Stimulated activated CD8-positive, alpha-beta memory T cell treated with anti-CD3 and anti-CD28 coated beads, Interleukin-12 subunit alpha, Interleukin-12 subunit beta, amount 100 ng/mL, for 1 hour (primary cell): Measurements from ENCODE around the gene CACNB2.

Source experiments
- DNase-seq: peaks from one replicate; pipeline ENCODE4 v3.0.0-alpha.2; 2020; ENCODE audit warnings: low read depth

CACNB2 gene

DNA sequence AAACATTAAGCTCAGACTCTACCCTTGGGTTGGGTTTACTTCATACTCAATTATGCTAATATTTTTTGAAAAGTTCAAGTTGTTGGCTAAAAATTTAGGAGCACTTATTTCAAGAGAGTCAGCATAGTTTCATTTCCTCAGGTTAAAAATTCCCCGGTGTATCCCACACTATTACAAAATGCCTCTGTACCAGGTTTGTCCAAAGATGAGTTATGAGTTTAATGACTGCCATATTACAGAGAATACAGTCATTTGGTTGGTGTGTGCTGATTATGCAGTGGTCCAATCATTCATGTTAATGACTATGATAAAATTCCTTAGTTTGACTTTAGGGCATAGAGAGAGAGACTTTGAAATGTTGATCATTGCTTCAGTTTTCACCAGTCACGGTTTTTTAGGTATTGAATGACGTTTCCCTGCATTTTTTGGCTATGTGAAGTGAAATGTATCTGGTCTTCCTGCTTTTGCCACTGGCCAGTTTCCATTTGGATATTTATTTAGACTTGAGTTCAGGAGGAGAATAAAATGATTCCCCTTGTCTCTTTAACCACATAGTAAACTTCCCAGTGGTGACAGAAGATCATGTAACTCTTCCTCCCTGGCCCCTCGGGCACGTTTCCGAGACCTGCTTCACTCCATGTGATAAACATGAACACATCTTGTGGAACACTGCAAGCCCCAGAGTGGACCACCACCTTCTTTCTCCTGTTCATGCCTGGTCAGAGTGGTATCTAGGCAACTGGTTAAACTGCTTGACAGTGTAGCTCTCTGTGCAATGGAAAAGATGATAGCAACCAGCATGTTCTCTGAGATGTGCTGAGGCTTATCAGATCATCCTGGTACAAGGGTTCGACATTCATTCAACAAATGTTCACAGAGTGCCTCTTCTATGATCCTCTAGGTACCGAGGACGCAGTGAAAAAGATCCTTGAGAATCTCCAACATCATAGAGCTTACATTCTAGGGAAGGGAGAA, 153.6 kb downstream of the CACNB2 start:
- no peak for DNase-seq

GRCh38 chr10:18294633-18295032, 154.4 kb downstream of the CACNB2 start:
- no peak for DNase-seq

GRCh38 chr10:18297659-18298058, 157.4 kb downstream of the CACNB2 start:
- DNase-seq, result no peak

- DNase-seq, result no peak
Measured at GRCh38 chr10:18298256-18298655, 158.0 kb downstream of the CACNB2 start.

- DNase-seq, result no peak
Measured at GRCh38 chr10:18303851-18304801, 163.9 kb downstream of the CACNB2 start.

GRCh38 chr10:18306031-18306430, 165.8 kb downstream of the CACNB2 start:
- DNase-seq, result no peak

DNA sequence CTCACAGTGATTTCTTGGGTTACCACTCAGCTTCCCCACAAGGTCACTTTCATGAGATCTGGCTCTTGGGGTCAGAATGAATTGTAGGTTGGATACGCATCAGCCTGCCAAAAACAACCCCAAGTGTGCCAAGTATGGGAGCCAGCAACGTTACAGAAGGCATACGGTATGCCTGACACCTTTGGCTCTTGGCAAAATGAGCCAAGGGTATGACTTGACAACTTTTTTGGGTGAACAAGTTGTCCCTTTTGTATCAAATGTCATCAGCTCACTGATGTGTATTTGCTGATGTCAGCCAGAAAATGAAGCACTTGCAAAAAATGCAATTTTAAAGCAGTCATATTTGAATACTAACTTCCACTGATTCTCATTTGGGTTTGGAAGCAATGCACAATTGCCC, 168.4 kb downstream of the CACNB2 start:
- DNase-seq, result no peak

DNA sequence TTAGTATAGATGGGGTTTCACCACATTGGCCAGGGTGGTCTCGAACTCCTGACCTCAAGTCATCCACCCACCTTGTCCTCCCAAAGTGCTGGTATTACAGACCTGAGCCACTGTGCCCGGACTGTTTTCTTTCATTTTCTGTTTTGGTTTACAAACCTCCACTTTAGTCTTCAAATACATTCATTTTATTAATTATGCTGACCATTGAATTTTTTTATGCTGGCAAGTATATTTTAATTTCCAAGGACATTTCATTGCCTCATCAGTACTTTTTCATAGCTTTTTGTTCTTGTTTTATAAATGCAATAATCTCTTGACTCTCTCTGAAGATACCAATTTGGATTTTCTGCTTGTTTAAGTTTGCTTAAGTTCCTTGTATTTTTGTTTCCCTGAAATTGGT, 170.5 kb downstream of the CACNB2 start:
- DNase-seq, result no peak

- no peak for DNase-seq
Measured at GRCh38 chr10:18312374-18313139, 172.3 kb downstream of the CACNB2 start.

DNA sequence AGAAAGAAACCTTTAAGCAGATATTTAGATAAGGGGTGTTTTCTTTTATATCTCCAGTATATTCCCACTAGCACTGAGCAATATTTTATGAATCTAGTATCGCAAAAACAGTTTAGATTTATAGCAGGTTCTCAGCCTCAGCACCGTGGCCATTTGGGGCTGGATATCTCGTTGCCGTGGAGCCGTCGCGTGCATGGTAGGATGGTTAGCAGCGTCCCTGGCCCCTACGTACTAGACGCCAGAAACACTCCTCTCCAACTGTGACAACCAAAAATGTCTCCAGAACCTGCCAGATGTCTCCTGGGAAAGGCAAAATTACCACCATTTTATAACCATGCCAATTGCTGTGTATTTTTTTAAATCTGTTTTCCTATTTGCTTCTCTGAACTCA, 172.9 kb downstream of the CACNB2 start:
- DNase-seq, result no peak

DNA sequence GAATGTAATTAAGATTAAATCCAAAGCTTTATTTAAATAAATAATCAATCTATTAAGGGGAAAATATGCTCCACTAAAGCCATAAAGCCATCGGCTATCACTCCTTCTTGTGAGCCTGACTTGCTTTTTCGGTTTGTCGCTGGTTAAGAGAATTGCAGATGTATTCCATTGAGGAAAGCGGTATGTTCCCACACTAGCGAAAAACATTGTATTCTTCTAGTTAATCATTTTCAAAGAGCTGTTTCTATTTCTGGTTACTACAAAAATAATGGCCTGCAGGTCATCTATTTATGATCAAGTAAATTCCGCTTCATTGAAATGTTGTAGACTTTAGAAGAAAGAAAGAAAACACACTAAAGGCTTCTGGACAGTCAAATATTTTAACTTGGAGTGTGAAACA, 173.4 kb downstream of the CACNB2 start:
- DNase-seq, result no peak

GRCh38 chr10:18319628-18320027, 179.4 kb downstream of the CACNB2 start:
- DNase-seq, result no peak

GRCh38 chr10:18321371-18321770, 181.1 kb downstream of the CACNB2 start:
- DNase-seq, result no peak

DNA sequence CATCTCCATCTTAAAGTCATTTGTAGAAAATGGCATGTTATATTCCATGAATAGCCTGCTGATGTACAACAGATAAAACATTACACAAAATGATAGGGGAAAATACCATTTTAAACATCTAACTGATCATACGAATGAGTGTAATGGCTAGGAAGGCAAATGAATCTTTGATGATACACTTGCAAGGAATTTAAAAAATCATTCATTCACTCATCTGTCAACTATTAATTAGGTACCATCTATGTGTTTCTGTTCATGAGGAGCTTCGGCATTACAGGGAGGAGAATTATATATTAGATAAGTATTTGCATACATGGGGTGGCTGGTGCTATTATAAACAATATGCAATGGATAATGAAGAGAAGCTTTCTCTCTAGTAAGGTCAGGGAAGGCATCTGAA, 183.7 kb downstream of the CACNB2 start:
- DNase-seq, result no peak

- DNase-seq, result no peak
Measured at GRCh38 chr10:18325410-18325809, 185.2 kb downstream of the CACNB2 start.

DNA sequence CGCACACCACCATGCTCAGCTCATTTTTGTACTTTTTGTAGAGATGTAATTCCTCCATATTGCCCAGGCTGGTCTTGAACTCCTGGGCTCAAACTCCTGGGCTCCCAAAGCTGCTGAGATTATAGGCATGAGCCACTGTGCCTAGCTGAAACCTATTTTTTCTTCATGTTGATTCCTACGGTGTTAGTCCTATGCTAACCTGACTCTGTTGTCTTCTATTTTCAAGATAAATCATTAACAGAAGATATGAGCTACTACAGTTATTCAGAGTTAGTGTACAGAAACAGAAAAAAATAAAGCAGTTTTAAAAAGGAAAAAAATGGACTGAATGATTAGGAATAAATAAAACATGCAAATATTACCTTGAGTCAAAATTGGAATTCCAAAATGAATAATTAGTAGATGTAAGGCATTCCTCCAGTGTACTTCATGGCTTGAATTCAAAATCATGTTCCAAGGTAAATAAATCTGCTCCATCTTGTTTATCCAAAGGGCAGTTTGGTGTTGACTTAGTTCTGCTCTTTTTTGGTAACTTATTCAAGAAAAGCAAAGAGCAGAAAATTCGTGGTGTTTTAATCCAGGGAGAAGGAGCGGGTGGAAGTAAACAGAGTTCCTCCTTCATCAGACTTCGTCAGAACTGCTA, 185.8 kb downstream of the CACNB2 start:
- no peak for DNase-seq

GRCh38 chr10:18328941-18329340, 188.7 kb downstream of the CACNB2 start:
- no peak for DNase-seq

GRCh38 chr10:18332048-18332447, 191.8 kb downstream of the CACNB2 start:
- DNase-seq, result no peak

GRCh38 chr10:18332484-18332883, 192.3 kb downstream of the CACNB2 start:
- DNase-seq, result no peak

GRCh38 chr10:18333621-18334020, 193.4 kb downstream of the CACNB2 start:
- DNase-seq, result no peak

- no peak for DNase-seq
Measured at GRCh38 chr10:18334116-18334867, 194.1 kb downstream of the CACNB2 start.
